ACC112 (cell line): ENCODE results near the gene CAMTA2.

ENCODE experiments used
- H2AFZ ChIP-seq: fragments of 200-600 bp; sonication (generic); one replicate; pipeline ENCODE4 v1.6.0; 2017; ENCODE audit warnings: antibody characterized with exemption, low read length; ENCODE audit not compliant: unreplicated experiment
- H3K27ac ChIP-seq: fragments of 200-600 bp; sonication (generic); 2 replicates; pipeline ENCODE4 v1.5.1; 2014; ENCODE audit warnings: low read depth, mild to moderate bottlenecking, antibody characterized with exemption, low read length, moderate library complexity
- H3K27me3 ChIP-seq: fragments of 200-600 bp; sonication (generic); 2 replicates; pipeline ENCODE4 v1.6.1; 2014; ENCODE audit warnings: mild to moderate bottlenecking, antibody characterized with exemption, low read length, moderate library complexity, mixed read lengths; ENCODE audit not compliant: insufficient read depth
- H3K36me3 ChIP-seq: fragments of 200-600 bp; sonication (generic); 2 replicates; pipeline ENCODE4 v1.6.1; 2016; ENCODE audit warnings: mild to moderate bottlenecking, antibody characterized with exemption, low read length, moderate library complexity, mixed read lengths; ENCODE audit not compliant: insufficient read depth
- H3K4me1 ChIP-seq: fragments of 200-600 bp; sonication (generic); one replicate; pipeline ENCODE4 v1.6.1; 2016; ENCODE audit warnings: low read length, mixed read lengths; ENCODE audit not compliant: insufficient read depth, unreplicated experiment, control insufficient read depth
- H3K4me3 ChIP-seq: fragments of 200-600 bp; sonication (generic); 2 replicates; pipeline ENCODE4 v1.5.1; 2014; ENCODE audit warnings: mild to moderate bottlenecking, low read depth, low read length
- H3K79me2 ChIP-seq: fragments of 200-600 bp; sonication (generic); one replicate; pipeline ENCODE4 v1.6.0; 2016; ENCODE audit warnings: low read length; ENCODE audit not compliant: control insufficient read depth, unreplicated experiment, insufficient read depth

Gene CAMTA2

GRCh38 chr17:4999430-5000093, 12.1 kb upstream of the CAMTA2 start:
- no peak overlapping the region for H3K27ac ChIP-seq
- H3K79me2 ChIP-seq, result peaks cover 38% of the 10 kb centered on the region
- H3K4me1 ChIP-seq, result peaks cover 19% of the 10 kb centered on the region
- H3K27me3 ChIP-seq, result no peaks in the 10 kb centered on the region
- no peak overlapping the region for H2AFZ ChIP-seq
- H3K36me3 ChIP-seq, result peaks cover 28% of the 10 kb centered on the region; the same call in 1 of the 2 replicates
- peak overlapping the region; percentile 98 for H3K4me3 ChIP-seq

GRCh38 chr17:4998732-4999429, 11.4 kb upstream of the CAMTA2 start:
- peaks cover 22% of the 10 kb centered on the region; the same call in 1 of the 2 replicates for H3K36me3 ChIP-seq
- H3K4me1 ChIP-seq, result peaks cover 19% of the 10 kb centered on the region
- peaks cover 38% of the 10 kb centered on the region for H3K79me2 ChIP-seq
- H3K4me3 ChIP-seq, result peak overlapping the region; percentile 98
- H2AFZ ChIP-seq, result no peak overlapping the region
- no peaks in the 10 kb centered on the region for H3K27me3 ChIP-seq
- no peak overlapping the region for H3K27ac ChIP-seq

- H2AFZ ChIP-seq, result peak overlapping the region; percentile 91
- no peaks in the 10 kb centered on the region for H3K27me3 ChIP-seq
- H3K4me3 ChIP-seq, result peak overlapping the region; percentile 98
- peaks cover 15% of the 10 kb centered on the region; the same call in 1 of the 2 replicates for H3K36me3 ChIP-seq
- peak overlapping the region; percentile 39; the same call in 1 of the 2 replicates for H3K27ac ChIP-seq
- H3K79me2 ChIP-seq, result peaks cover 38% of the 10 kb centered on the region
- peaks cover 19% of the 10 kb centered on the region for H3K4me1 ChIP-seq
These were observed 10.7 kb upstream of the CAMTA2 start for GRCh38 chr17:4998027-4998731.

GRCh38 chr17:4997302-4998026, 10.0 kb upstream of the CAMTA2 start, which contains the start of the genes INCA1 and KIF1C:
INCA1 (minus strand) TSS chr17:4997522; CDS start chr17:4994437, 3,085 bp downstream.
KIF1C (plus strand) TSS chr17:4997950; CDS start chr17:5000247, 2,297 bp downstream.
- peaks cover 38% of the 10 kb centered on the region for H3K79me2 ChIP-seq
- H3K27me3 ChIP-seq, result no peaks in the 10 kb centered on the region
- H3K4me3 ChIP-seq, result peak within 1 kb of the TSS; percentile 98
- peak within 1 kb of the TSS; percentile 92 for H2AFZ ChIP-seq
- H3K27ac ChIP-seq, result peak within 1 kb of the TSS; percentile 55
- peaks cover 14% of the 10 kb centered on the region; the same call in 1 of the 2 replicates for H3K36me3 ChIP-seq
- peaks cover 19% of the 10 kb centered on the region for H3K4me1 ChIP-seq

- H2AFZ ChIP-seq, result no peak overlapping the region
- H3K79me2 ChIP-seq, result peaks cover 17% of the 10 kb centered on the region
- H3K4me3 ChIP-seq, result no peak overlapping the region
- no peaks in the 10 kb centered on the region for H3K36me3 ChIP-seq
- no peaks in the 10 kb centered on the region for H3K27me3 ChIP-seq
- peaks cover 13% of the 10 kb centered on the region for H3K4me1 ChIP-seq
- H3K27ac ChIP-seq, result no peak overlapping the region
These were observed 6.7 kb upstream of the CAMTA2 start for GRCh38 chr17:4994081-4994595.

GRCh38 chr17:4987767-4988567, 492 bp upstream of the CAMTA2 start:
- peaks cover 18% of the 10 kb centered on the region for H3K79me2 ChIP-seq
- H3K4me1 ChIP-seq, result peaks cover 28% of the 10 kb centered on the region
- H3K27me3 ChIP-seq, result no peaks in the 10 kb centered on the region
- peak overlapping the region; percentile 46 for H3K27ac ChIP-seq
- peak overlapping the region; percentile 80 for H3K4me3 ChIP-seq
- H3K36me3 ChIP-seq, result no peaks in the 10 kb centered on the region
- peak overlapping the region; percentile 88 for H2AFZ ChIP-seq

GRCh38 chr17:4986403-4986802, 1.1 kb downstream of the CAMTA2 start:
- Histone ChIP-seq H3K27me3 (no peaks in the 10 kb centered on the region), H3K79me2 (peaks cover 18% of the 10 kb centered on the region), H3K36me3 (no peaks in the 10 kb centered on the region), H3K4me3 (peak overlapping the region; percentile 80), H3K27ac (peak overlapping the region; percentile 11), H2AFZ (peak overlapping the region; percentile 9), H3K4me1 (peaks cover 41% of the 10 kb centered on the region)

GRCh38 chr17:4982305-4982704, 5.2 kb downstream of the CAMTA2 start:
- Histone ChIP-seq H3K27ac (no peak overlapping the region), H3K36me3 (no peaks in the 10 kb centered on the region; the same call in 1 of the 2 replicates), H3K4me1 (peaks cover 22% of the 10 kb centered on the region), H2AFZ (no peak overlapping the region), H3K4me3 (no peak overlapping the region), H3K27me3 (no peaks in the 10 kb centered on the region), H3K79me2 (peaks cover 4% of the 10 kb centered on the region)

GRCh38 chr17:4980644-4981216, 6.7 kb downstream of the CAMTA2 start:
- no peak overlapping the region for H3K27ac ChIP-seq

More at GRCh38 chr17:4980644-4981216, 6.7 kb downstream of the CAMTA2 start:
- Histone ChIP-seq H3K4me1 (peaks cover 13% of the 10 kb centered on the region), H3K27me3 (no peaks in the 10 kb centered on the region), H2AFZ (no peak overlapping the region), H3K79me2 (no peaks in the 10 kb centered on the region), H3K4me3 (no peak overlapping the region), H3K36me3 (no peaks in the 10 kb centered on the region; the same call in 1 of the 2 replicates)
